ENCODE data around the gene ZSWIM5.

GRCh38 chr1:45009956-45010854, 196.2 kb downstream of the ZSWIM5 start:
- TF ChIP-seq CTCF (IDR thresholded peaks at IDR 0.05) (no peak), POLR2AphosphoS5 (IDR thresholded peaks at IDR 0.05) (peak; percentile 11 to 64 (median 55))

Measured in transverse colon (tissue), 4 donors.